HG02642 (cell line): Measurements from ENCODE around the gene BFSP1.

Experiments
- ATAC-seq: cut with Tn5 transposase; IDR thresholded peaks from one replicate; pipeline ENCODE4 v1.9.1; 2021; ENCODE audit warnings: mild to moderate bottlenecking; ENCODE audit not compliant: unreplicated experiment, poor library complexity

BFSP1 gene

DNA sequence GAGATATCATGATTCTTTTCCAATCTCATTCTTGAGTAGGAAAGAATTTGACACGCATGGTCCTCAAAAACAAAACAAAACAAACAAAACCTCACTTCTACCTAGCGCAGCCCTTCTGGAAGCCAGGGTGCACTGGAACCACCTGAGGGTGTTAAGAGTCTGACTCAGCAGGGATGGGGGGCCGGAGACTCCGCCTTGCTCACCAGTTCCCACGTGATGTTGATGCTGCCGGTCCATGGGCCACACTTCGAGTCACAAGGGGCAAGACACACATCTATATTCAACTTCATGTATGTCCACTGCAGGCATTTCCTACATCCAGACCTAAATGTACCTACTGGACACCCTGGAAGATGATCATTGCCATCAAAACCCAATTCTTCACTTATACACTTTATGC lies 30.4 kb downstream of the BFSP1 start:
- no peak for ATAC-seq

DNA sequence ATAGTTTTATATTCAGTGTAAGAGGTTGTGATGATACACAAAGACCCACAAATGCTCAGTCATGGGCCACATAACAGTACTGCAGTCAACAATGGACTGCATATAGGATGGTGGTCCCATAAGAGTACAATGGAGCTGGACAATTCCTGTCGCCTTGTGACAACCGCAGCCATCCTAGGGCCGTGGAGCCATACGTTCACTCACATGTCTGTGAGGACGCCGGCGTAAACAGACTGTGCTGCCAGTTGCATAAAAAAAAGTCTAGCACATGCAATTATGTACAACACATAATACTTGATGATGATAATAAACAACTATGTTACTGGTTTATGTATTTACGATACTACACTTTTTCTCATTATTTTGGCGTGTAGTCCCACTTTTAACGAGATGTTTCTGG lies 30.9 kb downstream of the BFSP1 start:
- ATAC-seq: no peak

DNA sequence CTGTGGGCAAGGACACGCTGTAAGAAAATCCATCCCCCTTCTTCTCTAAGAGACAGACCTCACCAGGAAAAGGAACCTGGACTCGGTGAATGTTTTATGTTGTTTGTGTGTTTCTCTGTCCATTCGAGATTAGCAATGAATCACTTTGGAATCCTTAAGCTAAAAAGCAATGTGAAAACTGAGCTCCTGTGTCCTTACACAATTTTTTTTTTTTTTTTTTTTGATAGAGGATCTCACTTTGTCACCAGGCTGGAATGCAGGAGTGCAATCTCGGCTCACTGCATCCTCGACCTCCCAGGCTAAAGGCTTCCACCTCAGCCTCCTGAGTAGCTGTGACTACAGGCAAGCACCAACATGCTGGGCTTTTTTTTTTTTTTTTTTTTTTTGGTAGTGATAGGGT lies 32.1 kb downstream of the BFSP1 start:
- ATAC-seq: no peak

DNA sequence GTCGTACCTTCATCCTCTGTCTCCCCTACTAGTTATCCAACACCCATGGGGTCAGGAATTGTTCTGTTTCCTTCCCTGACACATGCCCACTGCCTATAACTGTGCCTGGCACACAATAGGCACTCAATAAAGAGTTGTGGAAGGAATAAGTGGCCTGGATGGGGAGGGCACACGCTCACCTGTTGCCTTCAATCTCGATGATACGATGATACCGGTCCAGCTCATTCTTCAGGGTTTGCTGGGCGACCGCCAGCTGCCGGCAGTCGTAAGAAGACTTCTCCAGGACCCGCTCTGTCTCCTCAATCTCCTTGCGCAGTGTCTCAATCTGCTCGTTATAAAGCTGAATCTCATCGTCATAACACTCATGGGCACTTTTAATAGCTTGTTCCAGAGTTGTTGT lies 32.5 kb downstream of the BFSP1 start:
- ATAC-seq: no peak

DNA sequence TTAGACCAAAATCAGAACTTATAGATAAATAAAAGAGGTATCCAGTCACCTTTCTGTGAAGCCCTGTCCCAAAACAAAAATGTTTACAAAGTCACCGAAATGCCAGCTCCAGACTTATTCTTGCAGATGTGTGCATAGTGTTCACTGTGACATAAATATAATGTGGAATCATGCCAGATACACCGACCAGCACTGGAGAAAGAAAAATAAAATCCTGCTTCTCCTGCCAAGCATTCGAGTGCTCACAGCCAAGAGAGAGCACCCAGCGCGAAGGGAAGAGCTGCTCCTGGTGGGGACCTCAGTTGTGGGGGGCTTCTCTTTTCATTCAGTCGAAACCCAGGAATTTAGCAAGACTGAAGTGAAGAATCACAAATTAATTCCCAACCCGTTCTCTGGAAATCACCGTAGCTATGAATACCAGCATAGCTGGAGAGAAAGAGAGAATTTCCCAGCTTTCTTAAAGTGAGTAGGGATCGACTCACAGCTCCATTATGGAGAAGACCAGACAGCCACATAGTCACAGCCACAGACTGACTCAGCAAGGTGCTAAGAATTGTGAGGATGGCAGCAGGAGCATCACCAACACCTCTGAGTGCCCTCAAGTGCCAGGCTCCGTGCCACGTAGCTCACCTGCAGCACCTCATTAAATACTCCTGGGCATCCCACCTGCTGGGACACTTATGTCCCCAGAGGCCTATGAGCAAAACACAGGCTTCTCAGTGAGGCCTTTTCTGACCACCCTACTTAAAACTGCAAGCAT lies 33.2 kb downstream of the BFSP1 start:
- no peak for ATAC-seq

DNA sequence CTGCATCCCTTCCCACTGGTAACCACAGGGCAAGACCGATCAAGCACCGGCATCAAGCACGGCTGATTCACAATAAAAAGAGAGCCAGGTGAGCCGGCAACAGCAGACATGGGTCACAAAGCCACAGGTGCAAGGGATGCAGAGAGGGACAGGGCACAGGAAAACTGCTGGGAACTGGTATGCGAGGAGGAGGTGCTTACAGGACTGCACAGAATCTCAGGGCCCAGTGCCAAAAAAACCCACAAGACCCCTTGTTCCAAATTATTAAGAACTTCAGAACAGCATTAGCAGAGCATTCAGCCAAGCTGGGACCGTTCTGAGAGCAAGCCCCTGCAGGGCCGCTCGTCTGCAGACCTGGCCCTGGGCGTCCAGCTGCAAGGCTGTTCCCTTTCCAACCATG lies 35.4 kb downstream of the BFSP1 start:
- no peak for ATAC-seq

DNA sequence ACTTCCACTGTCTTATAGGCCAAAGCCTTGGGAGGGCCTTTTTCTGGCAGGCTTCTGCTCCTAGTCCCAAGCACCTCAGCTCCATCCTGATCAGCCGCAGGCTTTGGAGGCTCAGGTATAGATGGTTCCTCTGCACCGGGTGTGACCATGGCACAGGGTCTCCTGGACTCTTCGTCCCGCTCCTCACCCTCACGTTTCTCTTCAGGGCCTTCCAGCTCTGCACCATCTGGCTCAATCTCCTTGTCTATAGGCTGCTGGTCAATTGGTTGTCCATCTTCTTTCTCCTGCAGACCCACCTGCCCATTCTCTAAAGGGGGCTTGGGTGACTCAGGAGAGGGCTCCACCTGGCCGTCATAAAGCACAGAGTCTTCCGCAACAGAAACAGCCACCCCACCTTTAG lies 37.0 kb downstream of the BFSP1 start:
- ATAC-seq: no peak

DNA sequence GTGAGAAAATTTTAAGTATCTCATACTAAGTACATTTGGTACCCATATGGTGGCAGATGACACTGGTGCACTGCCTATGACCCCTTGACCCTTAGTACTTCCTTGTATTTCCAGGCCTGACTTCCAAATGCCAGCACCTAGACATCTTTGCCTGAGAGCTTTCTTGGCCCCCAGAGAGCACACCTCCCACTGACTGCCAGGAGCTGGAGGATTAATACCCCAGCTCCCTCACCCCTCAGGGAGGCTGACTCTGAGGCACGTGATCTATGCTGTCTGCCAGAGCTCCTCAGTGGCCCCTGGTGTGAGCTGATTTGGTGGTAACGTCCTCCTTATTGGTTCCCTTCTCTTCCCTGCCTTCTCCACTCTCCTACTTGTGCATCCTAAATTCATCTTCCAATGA lies 38.0 kb downstream of the BFSP1 start:
- ATAC-seq: no peak

DNA sequence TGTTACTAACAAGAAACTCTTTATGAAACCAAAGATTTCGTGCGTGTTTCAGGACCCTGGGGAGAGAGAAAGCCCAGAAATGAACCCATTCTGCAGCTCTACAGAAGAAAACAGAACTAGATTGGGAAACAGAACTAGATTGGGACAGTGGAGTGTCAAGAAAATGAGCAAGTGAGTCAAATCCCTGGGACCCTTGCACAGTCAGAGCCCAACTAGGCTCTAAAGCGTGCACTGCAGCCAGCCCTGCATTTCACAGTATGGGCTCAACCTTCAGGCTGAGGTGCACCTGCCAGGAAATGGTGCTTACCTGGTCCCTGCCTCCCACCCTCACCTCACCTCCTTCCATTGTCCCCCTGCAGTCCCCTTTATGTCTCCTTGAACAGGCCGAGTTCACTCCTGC lies 39.7 kb downstream of the BFSP1 start:
- no peak for ATAC-seq

DNA sequence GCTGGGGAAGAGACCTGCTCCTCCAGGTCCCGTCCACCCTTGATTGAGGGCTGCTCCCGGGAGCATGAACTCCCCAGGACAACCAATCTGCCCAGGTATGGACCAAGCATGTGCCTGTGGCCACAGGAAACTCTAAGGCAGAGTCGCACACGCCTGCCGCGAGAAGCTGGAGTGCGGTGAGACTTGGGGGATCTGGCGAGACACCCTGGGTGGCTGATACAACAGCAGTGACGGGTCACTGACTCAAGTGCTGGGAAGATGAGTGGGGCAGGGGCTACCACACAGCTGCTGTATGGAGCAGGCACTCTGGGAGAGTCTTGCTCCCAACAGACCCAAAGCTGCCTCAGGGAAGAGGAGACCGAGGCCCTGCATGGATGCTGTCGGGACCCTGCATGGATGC lies 40.1 kb downstream of the BFSP1 start:
- ATAC-seq: no peak

DNA sequence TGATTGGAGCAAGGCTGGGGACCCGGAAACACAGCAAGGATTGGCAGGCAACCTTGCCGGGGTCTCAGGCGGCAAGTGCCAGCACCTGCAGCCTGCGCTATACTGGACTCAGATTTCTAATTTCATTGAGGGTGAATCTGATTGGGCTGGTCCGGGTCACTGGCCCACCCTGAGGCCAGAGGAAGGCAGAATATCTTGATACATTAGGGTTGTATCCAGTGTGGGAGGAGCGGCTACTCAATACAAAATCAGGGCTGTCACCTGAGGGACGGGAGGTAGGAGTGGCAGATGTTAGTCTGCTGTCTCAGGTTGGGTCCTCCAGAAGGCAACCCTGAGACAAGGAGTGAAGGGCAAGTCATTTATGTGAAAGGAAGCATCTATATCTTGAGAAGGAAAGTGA lies 40.7 kb downstream of the BFSP1 start:
- no peak for ATAC-seq

DNA sequence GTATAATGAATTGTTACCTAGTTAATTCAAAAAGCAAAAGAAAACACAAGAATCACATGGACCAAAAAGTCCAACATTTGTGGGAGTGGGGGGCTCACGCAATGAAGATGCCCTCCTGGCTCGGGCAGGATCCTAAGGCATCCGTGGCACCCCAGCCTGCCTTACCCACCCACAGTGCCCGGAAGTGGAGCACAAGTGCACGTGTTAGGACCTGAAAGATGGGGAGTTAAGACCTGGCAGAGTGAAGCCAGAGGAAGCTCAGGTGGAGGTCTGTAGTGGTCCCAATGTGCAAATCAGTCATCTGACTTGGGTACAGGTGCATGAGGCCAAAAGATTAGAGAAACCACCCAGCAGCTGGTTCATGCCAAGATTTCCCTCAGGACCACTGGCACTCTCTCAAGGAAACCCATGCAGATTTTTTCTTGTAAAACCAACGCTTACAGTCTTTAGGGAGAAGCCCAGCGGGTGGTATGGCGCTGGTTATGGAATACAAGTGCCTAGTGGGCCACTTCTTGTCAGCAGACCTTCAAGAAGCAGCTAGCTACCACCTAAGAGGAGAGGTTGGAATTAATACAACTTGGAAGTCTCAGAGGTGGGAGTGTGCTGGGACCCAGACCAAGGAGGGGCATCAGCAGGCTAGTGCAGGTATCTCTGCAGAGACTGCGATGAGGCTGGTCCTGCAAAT lies 42.1 kb downstream of the BFSP1 start:
- ATAC-seq: no peak

DNA sequence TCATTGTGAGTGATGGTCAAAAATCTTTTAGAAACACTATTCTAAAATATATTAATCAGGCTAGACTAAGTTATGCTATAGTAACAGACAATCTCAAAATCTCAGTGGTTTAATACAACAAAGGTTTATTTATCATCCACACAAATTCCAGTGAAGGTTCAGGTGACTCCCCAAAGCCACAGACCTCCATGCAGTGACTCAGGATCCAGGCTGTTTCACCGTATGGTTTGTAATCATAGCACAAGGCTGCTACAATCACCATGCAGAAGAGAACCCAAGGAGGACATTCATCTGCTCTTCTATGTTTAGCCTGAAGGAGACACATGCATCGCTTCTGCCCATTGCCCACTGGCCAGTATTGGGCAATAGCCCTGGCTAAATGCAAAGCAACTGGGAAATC lies 46.2 kb downstream of the BFSP1 start:
- ATAC-seq: no peak

DNA sequence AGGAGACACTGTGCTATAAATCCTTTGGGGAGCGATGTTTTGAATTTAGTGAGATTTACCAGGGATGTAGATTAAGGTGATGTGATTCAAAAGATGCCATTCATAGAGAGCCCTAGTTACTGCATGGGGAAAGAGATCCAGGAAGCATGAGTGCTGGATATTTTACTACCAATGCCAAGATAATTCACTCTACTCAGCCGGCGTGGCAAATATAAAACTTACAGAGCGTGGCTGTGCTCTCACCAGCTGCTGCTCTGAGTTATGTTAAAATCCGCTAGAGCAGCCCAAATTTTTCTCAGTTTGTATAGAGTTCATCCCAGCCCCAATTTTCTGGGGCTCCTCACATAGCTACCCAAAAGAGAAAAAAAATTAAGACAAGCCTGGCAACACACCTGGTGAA lies 48.6 kb downstream of the BFSP1 start:
- ATAC-seq: no peak

DNA sequence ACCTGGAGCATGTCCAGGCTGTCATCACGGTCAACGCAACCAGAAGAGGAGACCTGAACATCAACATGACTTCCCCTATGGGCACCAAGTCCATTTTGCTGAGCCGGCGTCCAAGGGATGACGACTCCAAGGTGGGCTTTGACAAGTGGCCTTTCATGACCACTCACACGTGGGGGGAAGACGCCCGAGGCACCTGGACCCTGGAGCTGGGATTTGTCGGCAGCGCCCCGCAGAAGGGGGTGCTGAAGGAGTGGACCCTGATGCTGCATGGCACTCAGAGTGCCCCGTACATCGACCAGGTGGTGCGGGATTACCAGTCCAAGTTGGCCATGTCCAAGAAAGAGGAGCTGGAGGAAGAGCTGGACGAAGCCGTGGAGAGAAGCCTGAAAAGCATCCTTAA lies 49.5 kb downstream of the BFSP1 start:
- no peak for ATAC-seq

DNA sequence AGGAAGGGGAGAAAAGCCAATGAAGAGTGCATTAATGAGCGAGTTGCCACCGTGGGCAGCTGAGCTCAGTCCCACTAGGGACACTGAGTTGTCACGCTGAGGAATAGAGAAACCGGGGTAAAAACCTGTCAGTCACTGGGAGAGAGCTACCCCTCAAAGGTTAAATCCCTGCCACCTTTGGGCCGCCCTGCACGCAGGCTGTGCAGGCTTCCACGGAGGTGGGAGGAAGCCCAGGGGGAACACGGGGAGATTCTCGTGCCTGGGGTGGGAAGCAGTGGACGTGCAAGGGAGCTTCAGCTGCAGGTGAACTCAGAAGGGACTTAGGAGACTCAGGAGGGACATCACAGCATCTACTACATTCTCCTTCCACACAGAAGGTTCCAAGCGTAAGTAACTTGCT lies 50.5 kb downstream of the BFSP1 start:
- no peak for ATAC-seq

DNA sequence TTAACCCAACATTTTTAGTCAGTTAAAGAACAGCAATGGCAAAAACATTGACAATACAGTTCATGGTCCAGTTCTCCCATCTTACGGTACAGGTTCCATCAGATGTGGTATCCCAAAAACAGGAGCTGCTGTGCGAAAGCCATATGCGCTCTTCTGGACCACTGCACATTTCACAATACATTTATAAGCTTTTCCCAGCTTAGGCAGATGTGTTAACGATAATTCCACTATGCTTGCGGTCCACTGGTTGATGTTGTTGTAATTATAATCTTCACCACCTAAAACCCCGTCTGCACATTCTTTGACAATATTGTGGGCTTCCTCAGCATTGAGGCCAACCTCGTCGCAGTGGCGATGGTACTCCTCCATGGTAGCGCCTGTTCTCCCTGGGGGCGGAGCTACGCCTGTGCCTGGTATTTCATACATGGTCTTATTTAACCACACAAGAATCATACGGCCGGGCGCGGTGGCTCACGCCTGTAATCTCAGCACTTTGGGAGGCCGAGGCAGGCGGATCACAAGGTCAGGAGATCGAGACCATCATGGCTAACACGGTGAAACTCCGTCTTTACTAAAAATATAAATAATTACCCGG lies 52.0 kb downstream of the BFSP1 start:
- no peak for ATAC-seq

DNA sequence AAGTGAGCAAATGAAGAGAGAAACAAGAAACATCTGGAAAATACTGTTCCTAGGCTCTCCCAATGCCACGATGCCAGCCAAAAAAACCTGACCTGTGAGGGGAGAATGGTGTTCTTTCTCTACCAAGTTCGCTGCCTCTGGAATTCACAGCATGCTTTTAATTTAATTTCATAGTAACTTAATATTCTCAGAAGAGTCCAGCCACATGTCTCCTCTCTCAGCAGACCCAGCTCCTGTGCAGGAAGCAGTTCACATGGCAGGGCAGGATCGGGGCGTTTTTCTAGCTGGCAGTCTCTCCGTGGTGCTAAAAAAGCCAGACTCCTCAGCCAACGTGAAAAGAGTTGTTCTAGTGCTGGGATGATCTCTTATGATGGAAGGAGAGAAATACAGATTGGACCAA lies 57.5 kb downstream of the BFSP1 start:
- ATAC-seq: no peak

DNA sequence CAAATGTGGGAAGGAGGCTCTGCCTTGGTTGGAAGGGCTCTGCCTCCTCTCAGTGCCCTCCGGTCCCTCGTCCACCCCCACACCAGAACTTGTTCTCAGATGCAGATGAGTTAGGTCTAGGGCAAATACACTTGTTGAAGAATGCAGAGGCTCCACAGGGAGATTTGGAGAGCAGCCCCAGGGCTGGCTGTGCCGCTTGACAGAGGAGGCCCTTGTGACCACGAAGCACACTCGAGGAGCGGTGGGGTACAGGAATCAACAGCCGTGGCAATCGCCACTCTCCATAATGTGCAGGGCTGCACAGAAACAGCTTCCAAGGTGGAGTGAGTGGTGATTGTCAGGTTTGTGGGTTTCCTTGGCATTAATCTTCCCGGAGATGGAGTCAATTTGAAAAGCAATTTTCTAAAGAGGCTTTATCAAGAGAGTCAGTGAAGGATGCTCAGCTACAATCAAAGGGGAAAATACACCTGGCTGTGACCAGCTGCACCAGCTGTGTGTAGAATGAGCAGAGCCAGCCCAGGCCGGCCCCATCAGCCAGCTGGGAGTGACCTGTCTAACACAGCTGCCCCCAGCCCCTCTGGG lies 59.5 kb downstream of the BFSP1 start:
- ATAC-seq: no peak

DNA sequence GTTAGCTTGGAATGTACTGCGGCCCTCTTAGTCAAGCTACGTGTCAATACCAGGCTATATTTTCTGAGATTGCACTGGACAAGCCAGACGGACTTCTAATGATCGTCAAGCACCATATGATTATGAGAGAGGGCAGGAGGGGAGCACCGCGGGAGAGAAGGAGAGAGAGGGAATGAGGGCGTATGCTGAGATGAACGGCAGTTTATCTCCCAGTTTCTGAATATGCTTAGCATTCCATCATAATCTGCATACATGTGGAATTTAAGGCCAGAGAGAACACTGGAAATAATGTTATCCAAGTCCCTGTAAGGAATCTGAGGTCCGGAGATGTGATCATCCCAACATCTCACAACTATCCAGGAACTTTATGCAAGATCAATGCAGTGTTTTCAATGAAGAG lies 60.2 kb downstream of the BFSP1 start:
- ATAC-seq: no peak

DNA sequence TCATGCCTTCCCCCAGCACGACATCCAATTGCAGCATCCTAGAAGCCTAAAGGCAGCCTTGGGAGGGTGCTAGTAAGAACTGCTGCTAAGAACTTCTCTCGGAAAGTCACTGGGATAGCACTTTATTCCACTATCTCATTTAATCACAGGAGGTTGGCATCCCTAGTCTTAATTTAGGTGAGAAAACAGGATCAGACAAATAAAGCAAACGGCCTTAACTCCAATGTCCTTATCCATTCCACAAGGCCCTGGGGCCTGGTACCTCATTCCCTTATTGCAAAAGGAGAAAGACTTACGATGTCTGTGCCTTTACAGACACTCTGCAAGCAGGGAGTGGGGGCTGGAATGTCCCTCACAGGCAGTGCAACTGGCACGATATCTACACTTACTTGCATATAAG lies 60.7 kb downstream of the BFSP1 start:
- ATAC-seq: no peak
